GM12878 (cell line): ENCODE measurements around the gene GABBR2. TPM values are rescaled to one million over a fixed set of nuclear protein-coding genes. Genes with fewer than 3 reads are reported as not detected.

Experiments used
- CBX3 ChIP-seq: fragments of 200-600 bp; sonication (generic); IDR thresholded peaks from 2 replicates; pipeline ENCODE4 v1.6.1; 2016; ENCODE audit warnings: low read depth, borderline replicate concordance
- HDAC6 ChIP-seq: fragments of 200-600 bp; sonication (generic); IDR thresholded peaks from one replicate; pipeline ENCODE4 v1.8.0; 2017; ENCODE audit warnings: antibody characterized with exemption; ENCODE audit not compliant: unreplicated experiment
- KAT2A ChIP-seq: conservative IDR thresholded peaks from 2 replicates; pipeline ENCODE4 v1.6.1; 2011; ENCODE audit warnings: low read depth, low read length; ENCODE audit not compliant: control insufficient read depth
- LARP7 ChIP-seq: fragments of 450-650 bp; IDR thresholded peaks from 2 replicates; pipeline ENCODE4 v1.6.1; 2017; ENCODE audit warnings: mild to moderate bottlenecking
- RAD21 ChIP-seq: IDR thresholded peaks from 2 replicates; pipeline ENCODE4 v1.6.1; 2011; ENCODE audit warnings: mild to moderate bottlenecking, low read depth, low read length, moderate library complexity; ENCODE audit not compliant: insufficient read depth
- RAD51 ChIP-seq: fragments of 450-650 bp; IDR thresholded peaks from 2 replicates; pipeline ENCODE4 v1.6.1; 2016; ENCODE audit warnings: moderate library complexity, mild to moderate bottlenecking, inconsistent platforms
- SKIL ChIP-seq: fragments of 450-650 bp; IDR thresholded peaks from 2 replicates; pipeline ENCODE4 v1.6.1; 2017; ENCODE audit warnings: mild to moderate bottlenecking, low read depth, inconsistent platforms; ENCODE audit not compliant: poor library complexity, severe bottlenecking
- ZNF622 ChIP-seq: fragments of 450-650 bp; IDR thresholded peaks from 2 replicates; pipeline ENCODE4 v1.6.1; 2017; ENCODE audit warnings: mild to moderate bottlenecking, inconsistent platforms
- polyA plus RNA-seq, 11 experiments: library from polyadenylated mRNA; depleted of rRNA in 4 of 11; unstranded in 6 of 11; stranded (reverse) in 5 of 11; fragments of >200 nt; fragmentation: Nextera tagmentation in 4 of 11; fragmentation: Illumina TruSeq in 1 of 11; extraction: Ambion mirVana in 4 of 11; extraction: Trizol in 1 of 11; gene quantifications; 1 replicate in 1 of 11; 2 replicates in 10 of 11; pipeline versions ENCODE4 v1.2.1 to v1.2.3, GENCODE V29; 2011 to 2016; ENCODE audit warnings: inconsistent platforms in 2 of 11, missing spikeins in 2 of 11, low read depth in 1 of 11
- total RNA-seq, 4 experiments: library from RNA; depleted of rRNA in 3 of 4; stranded (reverse); fragments of >200 nt in 3 of 4; fragmentation: Illumina TruSeq in 1 of 4; extraction: Trizol in 1 of 4; gene quantifications; 2 replicates each; pipeline versions ENCODE4 v1.2.1 to v1.2.3, GENCODE V29; 2013 to 2021
- TF ChIP-seq, protein P1 (sequence below), 3 experiments: IDR thresholded peaks in 2 of 3; conservative IDR thresholded peaks in 1 of 3; 2 replicates each; pipeline ENCODE4 v1.5.1; 2011; ENCODE audit warnings: low read depth in 3 of 3, low read length in 3 of 3, mild to moderate bottlenecking in 3 of 3, control low read depth in 2 of 3, moderate library complexity in 2 of 3, inconsistent platforms in 1 of 3, mixed read lengths in 1 of 3; ENCODE audit not compliant: control insufficient read depth in 2 of 3, insufficient read depth in 1 of 3; ENCODE audit errors: extremely low read depth in 1 of 3

The GABBR2 gene
- total and polyA plus RNA-seq, 10 of the 15 experiments (the other 5 are each of a cell fraction or from before 2014, with no cell fraction given) = 0.02 to 2.2 (median 0.06) TPM; not detected in 2

DNA sequence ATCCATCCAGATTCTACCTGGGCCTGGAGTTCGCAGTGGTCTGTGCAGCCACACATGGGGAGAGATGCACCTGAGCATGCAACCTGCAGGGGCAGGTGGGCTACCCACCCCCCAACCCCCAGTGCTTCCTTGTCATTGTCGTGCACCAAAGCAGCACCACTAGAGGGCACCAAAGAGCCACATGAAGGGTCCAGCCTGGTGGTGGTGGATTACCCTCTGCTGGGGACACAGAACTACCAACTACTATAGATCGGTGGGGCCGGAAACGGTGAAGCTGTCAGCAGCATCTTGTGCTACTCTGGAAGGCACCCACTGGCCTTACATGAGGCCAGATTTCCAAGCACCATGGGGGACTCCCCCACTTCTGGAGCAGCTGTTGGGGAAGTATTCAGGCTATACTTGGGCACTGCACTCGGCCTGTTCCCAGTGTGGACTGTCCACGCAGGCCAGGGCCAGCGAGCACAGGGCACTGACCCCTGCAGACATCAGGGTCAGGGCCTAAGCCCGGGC is 393.1 kb downstream of the GABBR2 start (continued):
- TF ChIP-seq SKIL (peak; percentile 16), KAT2A (no peak), HDAC6 (no peak), CBX3 (no peak), RAD21 (peak; percentile 94), RAD51 (no peak), ZNF622 (no peak), LARP7 (peak; percentile 53; the same call in 1 of the 2 replicates)
- TF ChIP-seq, protein P1, sequence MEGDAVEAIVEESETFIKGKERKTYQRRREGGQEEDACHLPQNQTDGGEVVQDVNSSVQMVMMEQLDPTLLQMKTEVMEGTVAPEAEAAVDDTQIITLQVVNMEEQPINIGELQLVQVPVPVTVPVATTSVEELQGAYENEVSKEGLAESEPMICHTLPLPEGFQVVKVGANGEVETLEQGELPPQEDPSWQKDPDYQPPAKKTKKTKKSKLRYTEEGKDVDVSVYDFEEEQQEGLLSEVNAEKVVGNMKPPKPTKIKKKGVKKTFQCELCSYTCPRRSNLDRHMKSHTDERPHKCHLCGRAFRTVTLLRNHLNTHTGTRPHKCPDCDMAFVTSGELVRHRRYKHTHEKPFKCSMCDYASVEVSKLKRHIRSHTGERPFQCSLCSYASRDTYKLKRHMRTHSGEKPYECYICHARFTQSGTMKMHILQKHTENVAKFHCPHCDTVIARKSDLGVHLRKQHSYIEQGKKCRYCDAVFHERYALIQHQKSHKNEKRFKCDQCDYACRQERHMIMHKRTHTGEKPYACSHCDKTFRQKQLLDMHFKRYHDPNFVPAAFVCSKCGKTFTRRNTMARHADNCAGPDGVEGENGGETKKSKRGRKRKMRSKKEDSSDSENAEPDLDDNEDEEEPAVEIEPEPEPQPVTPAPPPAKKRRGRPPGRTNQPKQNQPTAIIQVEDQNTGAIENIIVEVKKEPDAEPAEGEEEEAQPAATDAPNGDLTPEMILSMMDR (IDR thresholded peaks at IDR 0.05 in 2 of 3, conservative IDR thresholded peaks at IDR 0.05 in 1 of 3; ENCODE audit: control insufficient read depth in 2 of 3, extremely low read depth in 1 of 3, insufficient read depth in 1 of 3, low read depth in 3 of 3, low read length in 3 of 3) = peak; percentile 91 to 94 (median 94)
